Dermis microvascular lymphatic vessel endothelial cell (primary cell): Measurements from ENCODE around the gene TSPOAP1. TPM values are rescaled to one million over a fixed set of nuclear protein-coding genes. Genes with fewer than 3 reads are reported as not detected.

Experiments used
- DNase-seq, 2 donors: peaks; one replicate each; pipeline versions ENCODE4 v3.0.0 to v3.0.0-alpha.2; 2010; ENCODE audit warnings: low read depth in 2 of 2
- total RNA-seq: library from RNA; depleted of rRNA; stranded (reverse); fragments of >200 nt; gene quantifications from 2 replicates; pipeline ENCODE4 v1.2.1, GENCODE V29; 2014

TSPOAP1 gene
- total RNA-seq, 1 donor from 2014 or later = not detected

- no peak for DNase-seq
These were observed 2.0 kb upstream of the TSPOAP1 start for GRCh38 chr17:58330538-58330996.

GRCh38 chr17:58329810-58330537 is 1.4 kb upstream of the TSPOAP1 start:
- no peak for DNase-seq

- DNase-seq = no peak
These were observed 627 bp upstream of the TSPOAP1 start for GRCh38 chr17:58329035-58329809.

- DNase-seq = no peak
These were observed 1.0 kb downstream of the TSPOAP1 start for GRCh38 chr17:58327363-58328194.

- DNase-seq = no peak
These were observed 1.8 kb downstream of the TSPOAP1 start for GRCh38 chr17:58326609-58327362.

- DNase-seq = no peak
These were observed 2.6 kb downstream of the TSPOAP1 start for GRCh38 chr17:58325976-58326468.

GRCh38 chr17:58325289-58325726 is 3.3 kb downstream of the TSPOAP1 start:
- no peak for DNase-seq

GRCh38 chr17:58324409-58325288 is 3.9 kb downstream of the TSPOAP1 start:
- DNase-seq = no peak

GRCh38 chr17:58324056-58324408 is 4.6 kb downstream of the TSPOAP1 start:
- no peak for DNase-seq

- no peak for DNase-seq
These were observed 5.1 kb downstream of the TSPOAP1 start for GRCh38 chr17:58323366-58324055.

- DNase-seq = no peak
These were observed 5.9 kb downstream of the TSPOAP1 start for GRCh38 chr17:58322581-58323185.

GRCh38 chr17:58321571-58322525 is 6.7 kb downstream of the TSPOAP1 start:
- DNase-seq = no peak

GRCh38 chr17:58320570-58321323 is 7.8 kb downstream of the TSPOAP1 start:
- no peak for DNase-seq

- DNase-seq = no peak
These were observed 8.4 kb downstream of the TSPOAP1 start for GRCh38 chr17:58320163-58320558.

GRCh38 chr17:58319173-58320162 is 9.1 kb downstream of the TSPOAP1 start:
- DNase-seq = no peak

GRCh38 chr17:58318627-58319172 is 9.9 kb downstream of the TSPOAP1 start:
- no peak for DNase-seq
